Activated T-helper 17 cell treated with anti-CD3 and anti-CD28 coated beads, Interleukin-2, amount 50 U/mL, for 72 hours (primary cell): ENCODE data around the gene SEMA4G. TPM values are rescaled to one million over a fixed set of nuclear protein-coding genes. Genes with fewer than 3 reads are reported as not detected.

ENCODE experiments used
- ATAC-seq: fragments of 150-1000 bp; cut with Tn5 transposase; replicated peaks from 2 replicates; pipeline ENCODE4 v1.10.0; 2021; ENCODE audit warnings: mild to moderate bottlenecking, moderate library complexity
- H3K27ac Mint-ChIP-seq: one replicate; pipeline ENCODE4 v1.8.0; 2022; ENCODE audit warnings: mixed read lengths
- H3K27me3 Mint-ChIP-seq: one replicate; pipeline ENCODE4 v1.8.0; 2022; ENCODE audit warnings: mixed read lengths
- H3K36me3 Mint-ChIP-seq: one replicate; pipeline ENCODE4 v1.8.0; 2022; ENCODE audit warnings: low read depth, mild to moderate bottlenecking, mixed read lengths
- H3K4me1 Mint-ChIP-seq: one replicate; pipeline ENCODE4 v1.8.0; 2022; ENCODE audit warnings: mixed read lengths
- H3K4me3 Mint-ChIP-seq: one replicate; pipeline ENCODE4 v1.8.0; 2022; ENCODE audit warnings: mild to moderate bottlenecking, mixed read lengths
- H3K9me3 Mint-ChIP-seq: one replicate; pipeline ENCODE4 v1.8.0; 2022; ENCODE audit warnings: mixed read lengths
- total RNA-seq, 2 donors: library from RNA; stranded (reverse); gene quantifications; one replicate each; pipeline ENCODE4 v1.2.3, GENCODE V29; 2022

SEMA4G gene
- total RNA-seq, result 1 to 10 TPM; 1.4 to 3.8 TPM

GRCh38 chr10:100969187-100970075, at the start of gene SEMA4G:
Gene SEMA4G, plus strand, starts transcription at chr10:100969504. Its CDS starts 3,409 bp downstream, at chr10:100972913.
- Mint-ChIP-seq H3K27me3 (no peaks in the 10 kb centered on the region), H3K4me3 (peak within 1 kb of the TSS; percentile 55), H3K4me1 (peaks cover 11% of the 10 kb centered on the region), H3K36me3 (peaks cover 11% of the 10 kb centered on the region), H3K9me3 (no peaks in the 10 kb centered on the region), H3K27ac (no peak within 1 kb of the TSS)
- ATAC-seq, result peak; percentile 76

DNA sequence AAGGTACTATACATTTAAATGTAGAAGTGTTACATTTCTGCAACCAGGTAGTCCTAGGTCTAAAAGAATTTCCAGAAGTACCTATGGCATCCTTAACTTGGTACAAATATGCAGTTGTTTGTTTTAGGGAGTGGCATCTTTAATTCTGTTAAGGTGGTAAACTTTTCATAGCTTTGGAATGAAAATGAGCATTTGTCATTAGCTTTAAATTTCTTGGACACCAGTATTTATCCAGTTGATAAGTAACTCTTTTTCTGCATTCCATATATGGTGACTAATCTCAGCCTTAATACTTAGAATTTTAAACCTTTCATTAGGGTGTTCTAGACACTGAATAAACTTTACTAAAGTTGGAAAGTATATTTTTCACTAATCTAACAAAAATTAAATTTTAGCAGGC, 45.7 kb upstream of the SEMA4G start:
- no peaks in the 10 kb centered on the region for H3K27me3 Mint-ChIP-seq
- ATAC-seq, result no peak
- H3K9me3 Mint-ChIP-seq, result no peaks in the 10 kb centered on the region
- peaks cover 100% of the 10 kb centered on the region for H3K36me3 Mint-ChIP-seq
- no peak overlapping the region for H3K27ac Mint-ChIP-seq
- H3K4me1 Mint-ChIP-seq, result peaks cover 7% of the 10 kb centered on the region
- no peak overlapping the region for H3K4me3 Mint-ChIP-seq

DNA sequence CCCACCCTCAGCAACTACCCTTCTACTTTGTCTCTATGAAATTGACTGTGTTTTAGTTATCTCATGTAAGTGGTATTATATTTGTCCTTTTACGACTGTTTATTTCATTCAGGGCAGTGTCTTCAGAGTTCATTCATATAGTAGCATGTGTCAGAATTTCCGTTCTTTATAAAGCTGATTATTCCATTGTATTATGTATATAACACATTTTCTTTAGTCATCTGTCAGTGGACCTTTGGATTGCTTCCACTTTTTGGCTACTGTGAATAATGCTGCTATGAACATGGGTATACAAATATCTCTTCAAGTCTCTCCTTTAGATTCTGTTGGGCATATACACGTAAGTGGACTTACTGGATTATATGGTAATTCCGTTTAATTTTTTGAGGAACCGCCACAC, 42.0 kb upstream of the SEMA4G start:
- Mint-ChIP-seq H3K4me3 (no peak overlapping the region), H3K9me3 (no peaks in the 10 kb centered on the region), H3K27ac (no peak overlapping the region), H3K36me3 (peaks cover 99% of the 10 kb centered on the region), H3K4me1 (peaks cover 7% of the 10 kb centered on the region), H3K27me3 (no peaks in the 10 kb centered on the region)
- no peak for ATAC-seq

DNA sequence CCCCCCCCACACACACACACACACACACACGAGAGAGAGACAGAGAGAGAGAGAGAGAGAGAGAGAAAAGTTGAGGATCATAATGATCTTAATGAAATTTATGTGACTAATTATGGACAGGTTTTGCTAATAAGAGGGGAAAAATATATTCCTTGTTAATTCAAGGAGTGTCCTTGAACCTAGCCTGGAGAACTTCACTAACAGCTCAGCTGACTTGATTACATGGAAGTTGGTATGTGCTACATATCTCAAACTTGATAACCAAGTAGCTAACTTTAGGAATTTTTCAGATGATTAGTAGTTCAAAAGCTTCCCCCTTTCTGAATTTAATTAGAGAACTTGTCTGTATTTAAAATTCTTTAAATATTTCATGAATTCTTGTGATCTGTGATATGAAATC, 41.3 kb upstream of the SEMA4G start:
- peaks cover 99% of the 10 kb centered on the region for H3K36me3 Mint-ChIP-seq
- ATAC-seq, result no peak
- H3K4me1 Mint-ChIP-seq, result peaks cover 7% of the 10 kb centered on the region
- H3K9me3 Mint-ChIP-seq, result no peaks in the 10 kb centered on the region
- H3K4me3 Mint-ChIP-seq, result no peak overlapping the region
- H3K27me3 Mint-ChIP-seq, result no peaks in the 10 kb centered on the region
- H3K27ac Mint-ChIP-seq, result no peak overlapping the region

DNA sequence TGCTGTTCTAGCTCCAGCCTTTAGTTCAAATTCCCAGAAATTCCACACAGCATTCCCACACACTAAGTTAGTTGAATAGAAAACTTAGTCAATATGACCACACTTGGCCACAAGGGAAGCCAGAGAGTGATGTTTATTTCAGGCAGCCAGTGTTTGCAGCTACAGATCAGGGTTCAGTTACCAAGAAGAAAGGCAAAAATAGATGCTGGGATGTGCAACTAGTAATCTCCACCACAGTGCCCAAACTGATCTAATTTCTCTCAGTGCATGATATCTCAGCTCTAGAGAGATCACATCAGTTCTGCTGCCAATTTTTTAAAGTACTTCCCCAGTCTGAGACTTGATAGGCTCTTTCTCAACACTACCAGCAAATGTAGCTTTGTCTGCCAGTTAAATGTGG, 38.9 kb upstream of the SEMA4G start:
- Mint-ChIP-seq H3K9me3 (no peaks in the 10 kb centered on the region), H3K4me1 (no peaks in the 10 kb centered on the region), H3K36me3 (peaks cover 87% of the 10 kb centered on the region), H3K27me3 (no peaks in the 10 kb centered on the region), H3K4me3 (no peak overlapping the region), H3K27ac (no peak overlapping the region)
- no peak for ATAC-seq

DNA sequence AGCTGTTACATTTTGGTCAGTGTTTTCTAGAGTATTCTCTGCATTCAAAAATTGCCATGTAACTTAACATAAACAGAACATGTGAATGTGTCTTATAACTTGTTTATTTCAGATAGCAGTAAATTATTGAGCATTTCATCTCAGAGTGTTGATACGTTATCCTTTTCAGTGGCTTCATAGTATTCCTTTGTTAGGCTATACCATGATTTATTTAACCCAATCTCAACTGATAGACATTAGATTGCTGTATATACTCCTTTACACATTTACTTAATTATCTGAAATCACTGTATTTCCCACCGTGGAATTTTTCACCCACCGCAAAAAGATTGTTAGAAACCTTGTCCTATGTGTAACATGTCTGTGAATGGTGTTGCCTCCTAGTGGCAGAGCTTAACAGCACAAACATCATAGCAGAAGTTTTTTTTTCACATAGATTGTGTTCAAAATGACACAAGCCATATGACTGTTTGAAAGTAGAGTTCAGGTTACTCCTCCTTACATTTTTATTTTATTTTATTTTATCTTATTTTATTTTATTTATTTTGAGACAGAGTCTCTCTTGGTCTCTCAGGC, 35.1 kb upstream of the SEMA4G start:
- no peaks in the 10 kb centered on the region for H3K4me1 Mint-ChIP-seq
- H3K36me3 Mint-ChIP-seq, result peaks cover 83% of the 10 kb centered on the region
- H3K27ac Mint-ChIP-seq, result no peak overlapping the region
- H3K4me3 Mint-ChIP-seq, result no peak overlapping the region
- no peaks in the 10 kb centered on the region for H3K27me3 Mint-ChIP-seq
- no peak for ATAC-seq
- H3K9me3 Mint-ChIP-seq, result no peaks in the 10 kb centered on the region

- H3K36me3 Mint-ChIP-seq, result peaks cover 83% of the 10 kb centered on the region
- H3K4me3 Mint-ChIP-seq, result no peak overlapping the region
- no peaks in the 10 kb centered on the region for H3K27me3 Mint-ChIP-seq
- H3K4me1 Mint-ChIP-seq, result peaks cover 10% of the 10 kb centered on the region
- no peak for ATAC-seq
- H3K27ac Mint-ChIP-seq, result no peak overlapping the region
- no peaks in the 10 kb centered on the region for H3K9me3 Mint-ChIP-seq
Measured at GRCh38 chr10:100939763-100940344, 29.4 kb upstream of the SEMA4G start.

GRCh38 chr10:100942229-100942628, 27.1 kb upstream of the SEMA4G start:
- Mint-ChIP-seq H3K27me3 (no peaks in the 10 kb centered on the region), H3K9me3 (no peaks in the 10 kb centered on the region), H3K27ac (no peak overlapping the region), H3K4me3 (no peak overlapping the region), H3K4me1 (peaks cover 10% of the 10 kb centered on the region), H3K36me3 (peaks cover 91% of the 10 kb centered on the region)
- ATAC-seq, result no peak

DNA sequence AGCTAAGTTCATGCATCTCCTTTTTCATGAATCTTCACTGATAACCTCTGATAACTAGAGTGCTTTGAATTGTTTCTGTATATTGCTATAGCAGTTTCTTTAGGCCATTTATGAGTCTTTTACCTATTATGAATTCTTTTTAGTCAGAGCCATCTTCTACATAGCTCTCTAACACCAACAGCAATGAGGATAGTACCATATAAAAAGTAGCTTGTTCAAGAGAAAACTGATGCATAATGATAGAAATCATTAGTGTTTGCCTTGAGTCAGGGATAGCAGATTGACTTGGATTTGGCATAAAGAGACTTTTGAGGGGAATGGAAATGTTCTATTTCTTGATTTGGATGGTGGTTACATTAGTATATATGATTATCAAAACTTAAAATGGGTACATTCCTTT, 25.8 kb upstream of the SEMA4G start:
- H3K36me3 Mint-ChIP-seq, result peaks cover 88% of the 10 kb centered on the region

DNA sequence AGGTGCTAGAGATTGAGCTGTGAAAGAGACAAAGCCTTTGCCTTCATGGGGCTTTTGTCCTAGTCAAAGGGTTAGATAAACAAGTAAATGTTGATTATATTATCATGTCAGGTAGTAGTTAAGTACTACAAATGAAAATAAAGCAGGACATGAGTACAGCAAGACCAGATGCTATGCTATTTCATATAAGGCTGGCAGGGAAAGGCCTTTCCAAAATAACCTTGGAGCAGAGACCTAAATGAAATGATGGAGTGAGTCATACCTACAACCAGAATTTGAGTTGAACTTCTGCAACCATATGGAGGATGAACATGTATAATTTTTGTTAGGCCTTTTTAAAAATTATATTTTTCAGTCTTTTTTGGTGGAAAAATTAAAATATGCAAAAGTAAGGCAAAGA, 23.6 kb upstream of the SEMA4G start:
- Mint-ChIP-seq H3K27me3 (no peaks in the 10 kb centered on the region), H3K36me3 (peaks cover 88% of the 10 kb centered on the region)

More for the DNA sequence above, 25.8 kb upstream of the SEMA4G start:
- Mint-ChIP-seq H3K27ac (peak overlapping the region; percentile 77), H3K27me3 (no peaks in the 10 kb centered on the region), H3K4me1 (peaks cover 10% of the 10 kb centered on the region), H3K9me3 (no peaks in the 10 kb centered on the region), H3K4me3 (peak overlapping the region; percentile 41)
- ATAC-seq, result peak; percentile 53

GRCh38 chr10:100948916-100949315, 20.4 kb upstream of the SEMA4G start:
- H3K9me3 Mint-ChIP-seq, result no peaks in the 10 kb centered on the region
- no peaks in the 10 kb centered on the region for H3K4me1 Mint-ChIP-seq
- ATAC-seq, result no peak
- no peak overlapping the region for H3K4me3 Mint-ChIP-seq
- H3K27me3 Mint-ChIP-seq, result no peaks in the 10 kb centered on the region
- no peak overlapping the region for H3K27ac Mint-ChIP-seq
- H3K36me3 Mint-ChIP-seq, result peaks cover 87% of the 10 kb centered on the region

More for the DNA sequence above, 23.6 kb upstream of the SEMA4G start:
- H3K27ac Mint-ChIP-seq, result no peak overlapping the region
- H3K4me1 Mint-ChIP-seq, result peaks cover 10% of the 10 kb centered on the region
- H3K9me3 Mint-ChIP-seq, result no peaks in the 10 kb centered on the region
- ATAC-seq, result no peak
- H3K4me3 Mint-ChIP-seq, result no peak overlapping the region

DNA sequence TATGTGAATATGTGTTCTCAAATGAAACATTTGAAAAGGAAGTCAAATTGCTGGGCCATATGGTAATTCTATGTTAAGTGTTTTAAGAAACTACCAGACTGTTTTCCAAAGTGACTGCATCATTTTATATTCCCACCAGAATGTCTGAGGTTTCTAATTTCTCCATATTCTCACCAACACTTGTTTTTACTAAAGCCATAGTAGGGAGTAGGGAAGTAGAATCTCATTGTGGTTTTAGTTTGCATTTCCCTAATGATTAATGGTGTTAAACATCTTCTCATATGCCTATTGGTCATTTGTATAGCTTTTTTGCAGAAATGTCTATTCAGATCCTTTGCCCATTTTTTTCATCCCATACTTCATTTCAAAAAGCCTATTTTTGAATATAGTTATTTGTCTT, 9.1 kb upstream of the SEMA4G start:
- H3K9me3 Mint-ChIP-seq, result no peaks in the 10 kb centered on the region
- peaks cover 94% of the 10 kb centered on the region for H3K36me3 Mint-ChIP-seq
- H3K27ac Mint-ChIP-seq, result no peak overlapping the region
- no peaks in the 10 kb centered on the region for H3K27me3 Mint-ChIP-seq
- ATAC-seq, result no peak
- no peaks in the 10 kb centered on the region for H3K4me1 Mint-ChIP-seq
- H3K4me3 Mint-ChIP-seq, result no peak overlapping the region

DNA sequence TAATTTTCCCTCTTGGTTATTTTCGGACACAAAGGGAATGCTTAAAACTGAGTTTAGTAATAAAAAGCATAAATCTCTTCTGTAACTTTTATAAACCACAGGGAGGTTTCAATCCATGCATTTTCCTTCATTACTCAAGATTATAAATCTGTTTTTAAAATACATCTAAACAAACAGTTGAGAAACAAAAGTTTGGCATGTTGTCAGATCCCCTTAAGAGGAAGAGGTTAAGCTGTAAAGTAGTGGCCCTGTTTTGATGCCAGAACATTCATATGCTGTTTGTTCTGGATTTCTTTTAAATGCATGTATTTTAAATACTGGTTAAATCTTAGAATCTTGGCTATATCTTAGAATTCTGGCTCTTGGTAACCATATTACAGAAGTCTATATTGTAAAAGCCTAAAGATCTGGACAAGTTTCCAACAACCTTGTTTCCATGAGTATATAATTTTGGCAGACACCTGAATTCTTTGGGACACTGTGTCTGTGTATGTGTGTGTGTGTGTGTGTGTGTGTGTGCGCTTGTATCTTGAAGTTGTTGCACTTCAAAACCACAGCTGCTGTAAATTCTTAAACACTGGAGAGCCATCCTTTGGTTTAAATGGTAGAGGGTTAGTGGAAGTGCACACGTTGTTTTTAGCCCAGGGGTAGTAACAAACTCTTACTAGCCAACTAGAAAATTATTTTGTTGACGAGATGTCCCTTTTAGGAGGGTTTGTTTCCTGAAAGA, 6.8 kb upstream of the SEMA4G start:
- H3K27ac Mint-ChIP-seq, result no peak overlapping the region
- ATAC-seq, result no peak
- peaks cover 77% of the 10 kb centered on the region for H3K36me3 Mint-ChIP-seq
- H3K4me1 Mint-ChIP-seq, result no peaks in the 10 kb centered on the region
- no peaks in the 10 kb centered on the region for H3K9me3 Mint-ChIP-seq
- no peaks in the 10 kb centered on the region for H3K27me3 Mint-ChIP-seq
- no peak overlapping the region for H3K4me3 Mint-ChIP-seq

DNA sequence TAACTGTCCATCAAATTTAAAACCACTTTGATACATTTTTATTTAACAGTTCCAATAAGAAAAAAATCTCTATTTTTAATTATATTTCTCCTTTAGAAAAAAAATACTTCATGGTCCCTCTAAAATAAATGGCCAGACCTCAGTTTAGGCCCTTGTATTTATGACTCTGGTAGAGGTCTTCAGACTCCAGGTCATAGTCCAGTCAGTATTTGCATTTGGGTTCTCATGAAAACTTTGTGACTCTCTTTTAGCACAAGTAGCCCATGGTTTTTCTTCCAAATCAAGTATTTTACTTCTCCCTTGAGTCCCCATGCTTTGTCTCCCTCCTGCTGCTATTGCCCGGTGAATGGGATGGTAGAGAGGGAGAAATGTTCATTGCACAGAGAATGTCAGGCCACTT, 5.5 kb upstream of the SEMA4G start:
- ATAC-seq, result no peak
- no peaks in the 10 kb centered on the region for H3K27me3 Mint-ChIP-seq

More for the DNA sequence above, 5.5 kb upstream of the SEMA4G start:
- H3K9me3 Mint-ChIP-seq, result no peaks in the 10 kb centered on the region
- no peak overlapping the region for H3K27ac Mint-ChIP-seq
- H3K4me3 Mint-ChIP-seq, result no peak overlapping the region
- H3K36me3 Mint-ChIP-seq, result peaks cover 67% of the 10 kb centered on the region
- peaks cover 10% of the 10 kb centered on the region for H3K4me1 Mint-ChIP-seq
